DMS79 (cell line): ENCODE results near the gene UBA3.
A peak's percentile ranks its signal among the peaks of the same experiment; 100 is the strongest.

Experiments
- DNase-seq: peaks from one replicate; lab custom pipeline; 2025; lab: John Stamatoyannopoulos, UW

Gene UBA3

DNA sequence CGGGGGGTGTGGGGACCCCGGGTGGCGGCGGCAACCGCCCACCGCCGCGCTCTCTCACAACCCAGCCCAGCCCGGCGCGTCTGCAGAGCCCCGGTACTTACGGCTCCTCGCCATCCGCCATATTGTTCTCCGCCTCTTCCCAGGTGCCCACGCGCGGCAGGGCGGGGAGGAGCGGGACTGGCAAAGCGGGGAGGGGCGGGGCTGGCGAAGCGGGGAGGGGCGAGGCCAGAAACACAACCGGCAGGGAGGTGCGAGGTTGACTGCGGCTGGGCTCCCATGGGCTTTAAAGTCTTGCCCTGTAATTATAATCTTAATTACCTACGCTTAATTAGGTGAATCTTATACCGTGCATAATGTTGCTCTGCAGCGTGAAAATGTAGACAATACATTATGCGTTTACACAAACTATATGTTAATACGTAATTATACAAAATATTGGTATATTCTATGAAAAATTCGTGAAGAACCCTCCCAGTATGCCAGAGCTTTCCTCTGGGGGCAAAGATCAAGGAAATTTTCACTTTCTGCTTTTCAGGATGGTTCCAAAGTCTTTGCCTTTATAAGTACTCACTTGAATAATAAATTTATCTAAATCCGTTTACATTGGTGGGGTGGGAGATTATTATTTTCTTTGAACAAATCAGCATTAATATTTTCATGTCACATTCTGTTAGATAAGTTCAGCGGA is at the start of gene UBA3:
Gene UBA3 (minus strand): TSS at position 133 of the 688 bp plus-strand sequence. CDS start 12 bp downstream, at position 121.
- DNase-seq = peak; percentile 30

GRCh38 chr3:69129531-69129930 is 49.4 kb upstream of the UBA3 start:
- no peak for DNase-seq

DNA sequence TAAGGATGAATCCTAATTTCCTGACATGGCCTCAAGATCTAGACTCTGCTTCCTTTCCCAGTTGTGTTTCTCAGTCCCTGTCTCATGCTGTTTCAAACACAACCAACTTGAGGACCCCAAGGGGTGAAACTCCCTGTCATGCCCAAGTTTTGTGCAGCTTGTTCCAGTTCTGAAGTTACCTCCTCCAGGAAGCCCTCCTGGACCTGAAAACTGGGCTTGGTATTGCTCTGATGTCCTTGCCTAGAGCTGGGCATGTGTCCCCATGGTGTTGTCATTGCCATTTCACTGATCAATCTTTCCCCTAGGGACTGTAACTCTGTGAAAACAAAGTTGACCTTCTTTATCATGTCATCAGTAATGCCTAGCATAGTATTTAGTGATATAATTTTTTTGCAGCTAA is 48.3 kb upstream of the UBA3 start:
- DNase-seq = no peak

DNA sequence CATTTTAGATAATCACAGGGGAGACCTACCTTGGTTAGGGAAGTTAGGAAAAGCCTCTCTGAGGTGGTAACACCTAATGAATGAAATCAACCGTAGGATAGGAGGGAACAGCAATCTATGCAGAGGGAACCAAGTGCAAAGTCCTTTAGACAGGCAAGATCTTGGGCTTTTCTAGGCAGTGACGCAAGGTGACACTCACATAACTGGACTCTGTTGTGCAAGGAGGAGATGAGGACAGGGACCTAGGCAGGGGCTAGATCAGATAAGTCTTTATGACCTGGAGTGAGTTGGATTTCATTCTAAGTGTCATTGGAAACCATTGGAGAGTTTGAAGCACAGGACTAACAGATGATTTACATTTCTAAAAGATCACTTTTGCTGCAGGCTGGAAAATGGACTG is 46.8 kb upstream of the UBA3 start:
- DNase-seq = no peak

DNA sequence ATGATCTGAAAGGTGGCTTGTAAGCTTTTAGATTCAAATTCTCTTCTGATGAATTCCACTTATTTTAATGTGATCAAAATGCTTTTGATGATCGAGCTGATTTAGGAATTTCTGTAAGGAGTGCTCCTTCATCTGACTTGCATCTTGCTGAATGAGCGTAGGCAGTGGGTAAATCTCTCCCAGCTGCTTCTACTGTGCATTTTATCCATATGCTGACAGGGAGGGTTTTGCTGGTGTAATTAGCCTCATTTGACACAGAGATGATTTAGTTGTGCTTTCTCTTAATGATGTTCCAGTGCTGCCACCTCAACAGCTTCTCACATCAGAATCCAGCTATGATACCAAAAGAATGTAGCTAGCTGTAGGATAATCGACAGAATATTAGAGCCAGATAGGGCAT is 46.1 kb upstream of the UBA3 start:
- DNase-seq = no peak

GRCh38 chr3:69122403-69122802 is 42.2 kb upstream of the UBA3 start, which contains the start of gene LMOD3:
Gene LMOD3 (minus strand): TSS chr3:69122595. CDS start chr3:69122386, 209 bp downstream.
- DNase-seq = no peak

- no peak for DNase-seq
Observed at GRCh38 chr3:69121950-69122349, 41.8 kb upstream of the UBA3 start.

- DNase-seq = no peak
Observed at GRCh38 chr3:69121513-69121912, 41.3 kb upstream of the UBA3 start.

DNA sequence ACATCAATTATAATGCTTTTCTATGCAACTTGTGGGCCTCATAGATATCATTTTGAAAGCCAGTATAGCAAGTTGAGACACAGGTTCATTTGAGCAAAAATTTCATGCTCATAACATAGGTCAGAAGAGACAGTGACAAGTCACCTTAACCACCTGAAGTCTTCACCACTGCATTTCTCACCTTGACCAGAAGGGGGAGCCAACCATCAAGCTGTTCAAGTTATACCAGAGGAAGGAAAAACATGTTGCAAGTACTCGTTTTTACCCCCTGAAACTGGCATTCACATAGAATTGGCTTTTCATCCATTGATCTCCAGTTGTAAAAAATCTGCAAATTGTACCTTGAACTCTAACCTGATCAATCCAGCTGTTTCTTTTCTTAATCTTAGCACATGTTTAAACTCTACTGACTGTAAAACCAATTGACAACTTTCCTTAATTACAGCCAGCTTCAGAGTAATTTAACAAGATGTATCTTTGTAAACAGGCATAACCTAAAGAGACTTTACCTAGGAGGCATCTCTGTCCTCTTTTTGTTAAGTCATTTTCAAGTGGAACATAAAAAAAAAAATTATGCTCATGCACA is 40.8 kb upstream of the UBA3 start:
- DNase-seq = no peak

GRCh38 chr3:69119681-69120080 is 39.5 kb upstream of the UBA3 start:
- no peak for DNase-seq

GRCh38 chr3:69119138-69119537 is 39.0 kb upstream of the UBA3 start:
- no peak for DNase-seq

DNA sequence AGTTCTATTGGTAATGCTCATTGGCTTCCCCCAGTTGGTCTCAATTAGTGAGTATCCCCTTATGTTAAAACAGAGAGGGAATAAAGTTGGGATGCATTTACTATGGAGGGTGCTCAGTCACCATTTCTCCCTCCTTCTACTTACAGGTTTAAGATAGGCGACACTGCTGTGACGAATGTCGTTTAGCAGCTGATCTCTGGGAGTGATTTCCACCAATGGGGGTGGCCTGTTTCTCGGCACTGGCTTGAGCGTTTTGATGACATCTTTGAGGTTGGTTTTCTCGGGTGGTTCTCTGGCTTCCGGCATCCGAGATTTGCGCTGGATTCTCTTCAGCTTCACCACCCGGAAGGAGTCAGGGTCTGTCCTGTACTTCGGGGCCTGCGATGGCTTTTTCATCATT is 38.4 kb upstream of the UBA3 start:
- no peak for DNase-seq

GRCh38 chr3:69116897-69117296 is 36.7 kb upstream of the UBA3 start:
- peak; percentile 8 for DNase-seq

- no peak for DNase-seq
Observed at GRCh38 chr3:69116162-69116561, 36.0 kb upstream of the UBA3 start.

GRCh38 chr3:69115731-69116130 is 35.6 kb upstream of the UBA3 start:
- DNase-seq = no peak

GRCh38 chr3:69113536-69113935 is 33.4 kb upstream of the UBA3 start:
- no peak for DNase-seq

GRCh38 chr3:69110941-69111546 is 30.9 kb upstream of the UBA3 start:
- no peak for DNase-seq

DNA sequence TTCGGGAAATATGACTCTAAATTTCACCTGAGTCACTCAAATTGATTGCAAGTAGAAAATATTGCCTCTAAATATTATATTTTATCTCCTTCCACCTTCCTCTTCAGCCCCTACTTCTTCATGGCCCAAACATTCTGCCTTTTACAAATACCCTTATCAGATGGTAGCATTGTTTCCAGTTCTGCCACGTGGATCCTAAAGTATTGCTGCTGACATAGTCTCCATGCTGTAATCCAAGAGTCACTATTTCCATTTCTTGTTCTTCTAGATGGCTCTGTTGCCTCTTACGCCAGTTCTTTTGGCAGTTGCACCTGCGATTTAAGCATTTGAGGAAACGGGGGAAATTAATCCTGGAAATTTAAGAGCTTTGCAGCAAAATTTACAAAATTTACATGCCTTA is 28.6 kb upstream of the UBA3 start:
- DNase-seq = no peak

- no peak for DNase-seq
Observed at GRCh38 chr3:69107841-69108240, 27.7 kb upstream of the UBA3 start.

DNA sequence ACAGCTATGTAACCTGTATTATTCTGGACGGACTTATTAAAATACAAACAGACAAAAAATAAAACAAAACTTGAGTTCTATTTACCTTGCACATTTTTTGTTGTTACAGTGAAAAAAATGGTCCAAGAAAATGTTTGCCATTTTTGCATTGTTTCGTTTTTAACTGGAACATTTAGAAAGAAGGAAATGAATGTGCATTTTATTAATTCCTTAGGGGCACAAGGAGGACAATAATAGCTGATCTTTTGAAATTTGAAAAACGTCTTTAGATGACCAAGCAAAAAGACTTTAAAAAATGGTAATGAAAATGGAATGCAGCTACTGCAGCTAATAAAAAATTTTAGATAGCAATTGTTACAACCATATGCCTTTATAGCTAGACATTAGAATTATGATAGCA is 25.2 kb upstream of the UBA3 start:
- no peak for DNase-seq

- no peak for DNase-seq
Observed at GRCh38 chr3:69104586-69104985, 24.4 kb upstream of the UBA3 start.

- DNase-seq = no peak
Observed at GRCh38 chr3:69103123-69103522, 23.0 kb upstream of the UBA3 start.

- no peak for DNase-seq
Observed at GRCh38 chr3:69102384-69102783, 22.2 kb upstream of the UBA3 start.

DNA sequence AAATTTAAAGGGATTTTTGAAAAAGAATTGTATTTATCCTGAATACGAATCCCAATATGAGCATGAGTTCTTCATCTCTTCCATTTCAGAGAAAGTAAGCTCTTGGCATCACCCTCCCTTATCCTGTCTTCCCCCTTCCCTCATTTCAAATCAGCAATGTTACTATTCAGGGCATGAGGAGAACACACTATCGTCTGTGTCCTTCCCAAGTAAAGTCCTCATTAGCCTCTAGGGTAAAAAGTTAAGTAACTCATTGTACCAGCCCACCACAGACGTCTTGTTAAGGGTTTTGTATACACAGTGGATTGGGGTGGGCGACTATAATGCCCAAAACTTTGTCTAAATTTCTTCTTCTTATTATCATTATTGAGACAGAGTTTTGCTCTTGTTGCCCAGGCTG is 19.4 kb upstream of the UBA3 start:
- no peak for DNase-seq
